ENCODE measurements around the gene CHCHD5. TPM values are rescaled to one million over a fixed set of nuclear protein-coding genes. Genes with fewer than 3 reads are reported as not detected.
"Not testable (repeated sequence)": the region's sequence is repeated elsewhere in the genome, so short reads cannot be mapped to it uniquely, and the experiment has no call there.

The CHCHD5 gene
- total and polyA plus RNA-seq, 4 donors: 5.0 to 59.9 (median 21.2) TPM

DNA sequence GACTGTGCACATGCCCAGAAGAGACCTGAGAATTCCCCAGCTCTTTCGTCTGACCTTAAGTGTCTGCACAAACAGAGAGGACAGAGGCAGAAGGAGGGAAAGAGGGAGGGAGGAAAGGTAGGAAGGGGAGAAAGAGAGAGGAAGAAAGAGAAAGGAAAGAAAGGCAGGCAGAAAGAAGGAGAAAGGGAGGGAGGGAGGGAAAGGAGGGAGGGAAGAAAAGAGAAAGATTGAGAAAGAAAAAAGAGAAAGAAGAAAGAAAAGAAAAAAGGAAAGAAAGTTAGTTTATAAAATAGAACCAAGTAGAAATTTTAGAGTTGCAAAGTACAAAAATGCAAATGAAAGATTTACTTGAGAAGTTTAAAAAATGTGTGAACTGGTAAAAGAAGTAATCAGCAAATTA is 49.6 kb upstream of the CHCHD5 start:
- no peak overlapping the region for H3K9ac ChIP-seq (ENCODE audit: low read depth in 1 of 2, low read length in 2 of 2)
- 94% methylated on average over 1 of the region's 1 CpG for WGBS
- TF ChIP-seq YY1 (IDR thresholded peaks at IDR 0.05) (no peak), EGR1 (IDR thresholded peaks at IDR 0.05; ENCODE audit: low read depth in 2 of 2) (no peak), GABPA (IDR thresholded peaks at IDR 0.05 in 1 of 2, conservative IDR thresholded peaks at IDR 0.05 in 1 of 2) (no peak), RXRA (IDR thresholded peaks at IDR 0.05) (no peak), TAF1 (conservative IDR thresholded peaks at IDR 0.05) (no peak), SP1 (IDR thresholded peaks at IDR 0.05) (no peak), MAX (IDR thresholded peaks at IDR 0.05) (no peak), RAD21 (IDR thresholded peaks at IDR 0.05) (no peak), NR2F2 (IDR thresholded peaks at IDR 0.05) (no peak), JUND (IDR thresholded peaks at IDR 0.05) (no peak), HNF4A (conservative IDR thresholded peaks at IDR 0.05) (no peak), ZBTB33 (IDR thresholded peaks at IDR 0.05) (no peak), HNF4G (IDR thresholded peaks at IDR 0.05) (no peak), FOXA1 (IDR thresholded peaks at IDR 0.05) (no peak), FOXA2 (IDR thresholded peaks at IDR 0.05) (no peak)
- TF ChIP-seq, protein P1, sequence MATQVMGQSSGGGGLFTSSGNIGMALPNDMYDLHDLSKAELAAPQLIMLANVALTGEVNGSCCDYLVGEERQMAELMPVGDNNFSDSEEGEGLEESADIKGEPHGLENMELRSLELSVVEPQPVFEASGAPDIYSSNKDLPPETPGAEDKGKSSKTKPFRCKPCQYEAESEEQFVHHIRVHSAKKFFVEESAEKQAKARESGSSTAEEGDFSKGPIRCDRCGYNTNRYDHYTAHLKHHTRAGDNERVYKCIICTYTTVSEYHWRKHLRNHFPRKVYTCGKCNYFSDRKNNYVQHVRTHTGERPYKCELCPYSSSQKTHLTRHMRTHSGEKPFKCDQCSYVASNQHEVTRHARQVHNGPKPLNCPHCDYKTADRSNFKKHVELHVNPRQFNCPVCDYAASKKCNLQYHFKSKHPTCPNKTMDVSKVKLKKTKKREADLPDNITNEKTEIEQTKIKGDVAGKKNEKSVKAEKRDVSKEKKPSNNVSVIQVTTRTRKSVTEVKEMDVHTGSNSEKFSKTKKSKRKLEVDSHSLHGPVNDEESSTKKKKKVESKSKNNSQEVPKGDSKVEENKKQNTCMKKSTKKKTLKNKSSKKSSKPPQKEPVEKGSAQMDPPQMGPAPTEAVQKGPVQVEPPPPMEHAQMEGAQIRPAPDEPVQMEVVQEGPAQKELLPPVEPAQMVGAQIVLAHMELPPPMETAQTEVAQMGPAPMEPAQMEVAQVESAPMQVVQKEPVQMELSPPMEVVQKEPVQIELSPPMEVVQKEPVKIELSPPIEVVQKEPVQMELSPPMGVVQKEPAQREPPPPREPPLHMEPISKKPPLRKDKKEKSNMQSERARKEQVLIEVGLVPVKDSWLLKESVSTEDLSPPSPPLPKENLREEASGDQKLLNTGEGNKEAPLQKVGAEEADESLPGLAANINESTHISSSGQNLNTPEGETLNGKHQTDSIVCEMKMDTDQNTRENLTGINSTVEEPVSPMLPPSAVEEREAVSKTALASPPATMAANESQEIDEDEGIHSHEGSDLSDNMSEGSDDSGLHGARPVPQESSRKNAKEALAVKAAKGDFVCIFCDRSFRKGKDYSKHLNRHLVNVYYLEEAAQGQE (IDR thresholded peaks at IDR 0.05): no peak

GRCh38 chr2:112536665-112537064 is 47.7 kb upstream of the CHCHD5 start:
- not testable (repeated sequence) for H3K9me3 ChIP-seq (ENCODE audit: control insufficient read depth in 4 of 4, low read length in 3 of 4); H3K4me1 ChIP-seq (ENCODE audit: control insufficient read depth in 4 of 4, insufficient read depth in 4 of 4, low read length in 3 of 4); H3K27ac ChIP-seq (ENCODE audit: low read depth in 1 of 2, low read length in 2 of 2); H3K4me3 ChIP-seq (ENCODE audit: low read depth in 1 of 3, low read length in 3 of 3); H3K36me3 ChIP-seq (ENCODE audit: control insufficient read depth in 4 of 4, insufficient read depth in 3 of 4, low read depth in 1 of 4, low read length in 3 of 4); H3K27me3 ChIP-seq (ENCODE audit: control insufficient read depth in 4 of 4, insufficient read depth in 4 of 4, low read length in 3 of 4); H3K9ac ChIP-seq (ENCODE audit: low read depth in 1 of 2, low read length in 2 of 2); DNase-seq (ENCODE audit: low spot score)

More for the DNA sequence above, 49.6 kb upstream of the CHCHD5 start:
- H3K4me3 ChIP-seq (ENCODE audit: low read depth in 1 of 3, low read length in 3 of 3): no peak overlapping the region
- H3K4me1 ChIP-seq (ENCODE audit: control insufficient read depth in 4 of 4, insufficient read depth in 4 of 4, low read length in 3 of 4): no peaks in the 10 kb centered on the region
- H3K9me3 ChIP-seq (ENCODE audit: control insufficient read depth in 4 of 4, low read length in 3 of 4): no peaks in the 10 kb centered on the region
- H3K36me3 ChIP-seq (ENCODE audit: control insufficient read depth in 4 of 4, insufficient read depth in 3 of 4, low read depth in 1 of 4, low read length in 3 of 4): peaks cover 0 to 5% (median under 1%) of the 10 kb centered on the region in 4 donors
- no peaks in the 10 kb centered on the region for H3K27me3 ChIP-seq (ENCODE audit: control insufficient read depth in 4 of 4, insufficient read depth in 4 of 4, low read length in 3 of 4)
- DNase-seq (ENCODE audit: low spot score): no peak
- H3K27ac ChIP-seq (ENCODE audit: low read depth in 1 of 2, low read length in 2 of 2): no peak overlapping the region
